Measurements from ENCODE around the gene RIT1.

DNA sequence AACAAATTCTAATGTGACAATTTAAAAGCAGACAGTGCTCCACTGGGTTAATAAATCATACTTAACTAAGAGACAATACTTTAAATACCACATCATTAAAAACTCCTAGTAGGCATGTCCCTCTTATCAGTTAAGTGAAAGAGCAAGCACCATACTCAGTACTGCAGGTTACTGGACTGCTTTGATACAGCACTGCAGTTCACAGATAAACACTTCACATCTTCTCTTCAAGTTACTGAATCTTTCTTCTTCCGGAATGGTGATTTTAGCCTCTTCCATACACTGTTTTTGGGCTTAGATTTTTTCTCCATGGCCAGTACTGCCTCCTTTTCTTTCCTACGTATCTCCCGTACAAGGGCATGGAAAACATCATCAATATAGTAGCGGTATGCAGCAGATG is 11.0 kb downstream of the RIT1 start:
- no peak for TF ChIP-seq ZNF274 (IDR thresholded peaks at IDR 0.05; ENCODE audit: low read depth, low read length)
- TF ChIP-seq SUZ12 (IDR thresholded peaks at IDR 0.05; ENCODE audit: extremely low read depth, insufficient read depth, insufficient read length): no peak

All from NT2/D1 (cell line).